ENCODE results near the gene SPAG6.
A peak's percentile ranks its signal among the peaks of the same experiment; 100 is the strongest.
"Not testable (repeated sequence)": the region's sequence is repeated elsewhere in the genome, so short reads cannot be mapped to it uniquely, and the experiment has no call there.

The SPAG6 gene

DNA sequence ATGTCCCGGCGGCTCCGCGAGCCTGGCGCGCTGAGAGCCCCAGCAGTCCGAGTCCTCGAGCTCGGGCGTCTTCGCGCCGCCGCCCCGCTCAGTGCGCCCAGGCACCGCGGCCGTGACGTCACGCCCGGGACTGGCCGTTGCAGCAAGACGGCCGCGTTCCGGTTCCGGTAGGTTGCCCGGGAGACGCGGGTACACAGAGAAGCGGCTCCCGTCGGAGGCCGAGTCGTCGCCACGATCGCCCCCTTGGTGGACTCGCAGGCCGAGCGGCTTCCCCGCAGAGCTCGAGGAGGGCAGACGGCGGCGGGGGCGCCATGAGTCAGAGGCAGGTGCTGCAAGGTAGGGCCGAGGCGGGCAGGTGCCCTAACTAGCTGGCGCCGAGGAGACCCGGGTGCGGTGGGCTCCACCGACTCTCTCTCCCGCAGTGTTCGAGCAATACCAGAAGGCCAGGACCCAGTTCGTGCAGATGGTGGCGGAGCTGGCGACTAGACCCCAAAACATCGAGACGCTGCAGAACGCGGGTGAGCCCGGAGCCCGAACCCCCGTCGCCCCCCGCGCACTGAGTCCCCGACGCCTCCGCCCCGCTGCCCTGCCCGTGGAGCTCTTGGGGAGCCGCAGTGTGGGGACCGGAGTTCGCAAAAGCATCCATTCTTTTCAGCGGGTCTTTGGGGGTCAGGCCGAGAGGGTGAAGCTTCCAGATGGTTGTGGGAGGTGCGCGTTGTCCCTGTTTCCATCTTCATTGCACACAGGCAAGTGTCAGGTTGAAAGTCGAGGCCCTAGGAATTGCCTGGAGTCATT lies at the start of gene SPAG6:
SPAG6 (plus strand) TSS at position 196 of the 795 bp plus-strand sequence; CDS start at position 312, 116 bp downstream.
- peak in 26 of 58 donors; percentile 8 to 72 (median 34) for DNase-seq

DNA sequence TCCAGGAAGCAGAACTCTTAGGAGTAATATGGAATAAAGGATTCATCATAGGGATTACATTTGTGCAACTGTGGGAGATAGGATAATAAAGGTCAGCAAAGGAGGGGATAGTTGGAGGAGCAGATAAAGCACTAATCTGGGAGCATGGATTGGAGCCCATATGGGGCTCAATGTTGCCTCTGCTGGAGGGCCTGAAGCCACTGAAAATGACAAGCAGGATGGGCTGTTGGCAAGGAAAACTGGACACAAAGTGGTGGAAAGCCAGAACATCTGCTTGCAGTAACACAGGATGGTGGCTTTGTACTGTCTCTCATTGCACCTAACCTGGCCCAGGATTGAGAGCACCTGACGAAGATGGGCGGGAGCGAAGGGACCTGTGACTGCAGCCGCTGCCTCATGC lies 44.1 kb upstream of the SPAG6 start:
- DNase-seq = no peak

DNA sequence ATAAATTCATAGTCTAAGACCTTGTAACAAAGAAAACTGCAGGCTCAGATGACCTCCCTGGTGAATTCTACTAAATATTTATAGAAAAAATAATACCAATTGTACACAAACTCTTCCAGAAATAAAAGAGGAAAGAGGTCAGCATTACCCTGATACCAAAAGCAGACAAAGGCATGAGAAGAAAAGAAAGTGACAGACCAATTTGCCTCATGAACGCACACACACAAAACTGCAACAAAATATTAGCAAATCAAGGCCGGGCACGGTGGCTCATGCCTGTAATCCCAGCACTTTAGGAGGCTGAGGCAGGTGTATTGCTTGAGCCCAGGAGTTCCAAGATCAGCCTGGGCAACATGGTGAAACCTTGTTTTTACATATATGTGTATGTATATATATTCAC lies 41.8 kb upstream of the SPAG6 start:
- no peak for DNase-seq

DNA sequence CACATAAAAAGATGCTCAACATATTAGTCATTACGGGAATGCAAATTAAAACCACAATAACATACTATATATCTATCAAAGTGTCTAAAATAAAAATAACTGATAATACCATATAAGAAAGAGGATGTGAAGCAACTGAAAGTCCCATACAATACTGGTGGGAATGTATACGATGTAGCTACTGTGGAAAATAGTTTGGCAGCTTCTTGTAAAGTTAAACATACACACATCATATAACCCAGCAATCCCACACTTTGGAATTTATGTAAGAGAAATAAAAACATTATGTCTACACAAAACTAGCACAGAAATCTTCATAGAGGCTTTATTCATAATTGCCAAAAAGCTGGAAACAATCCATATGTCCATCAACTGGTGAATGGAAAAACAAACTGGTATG lies 39.6 kb upstream of the SPAG6 start:
- no peak for DNase-seq

DNA sequence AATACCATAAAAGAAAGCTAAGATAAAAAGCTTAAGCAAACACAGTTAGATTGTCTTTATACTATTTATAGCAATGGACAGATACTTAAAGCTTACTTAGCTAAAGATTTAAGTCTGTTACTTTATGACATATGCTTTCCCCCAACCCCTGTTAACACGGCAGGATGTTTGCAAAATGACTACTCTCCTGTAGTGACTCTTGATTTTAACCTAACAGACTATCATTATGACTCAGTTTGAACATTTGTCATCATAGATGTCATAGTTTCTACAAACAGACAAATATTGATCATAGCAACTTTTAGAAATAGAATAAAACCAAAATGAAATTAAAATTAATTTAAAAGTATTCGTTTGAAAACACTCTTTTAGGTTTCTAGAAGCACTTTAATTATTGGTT lies 36.9 kb upstream of the SPAG6 start:
- no peak for DNase-seq

DNA sequence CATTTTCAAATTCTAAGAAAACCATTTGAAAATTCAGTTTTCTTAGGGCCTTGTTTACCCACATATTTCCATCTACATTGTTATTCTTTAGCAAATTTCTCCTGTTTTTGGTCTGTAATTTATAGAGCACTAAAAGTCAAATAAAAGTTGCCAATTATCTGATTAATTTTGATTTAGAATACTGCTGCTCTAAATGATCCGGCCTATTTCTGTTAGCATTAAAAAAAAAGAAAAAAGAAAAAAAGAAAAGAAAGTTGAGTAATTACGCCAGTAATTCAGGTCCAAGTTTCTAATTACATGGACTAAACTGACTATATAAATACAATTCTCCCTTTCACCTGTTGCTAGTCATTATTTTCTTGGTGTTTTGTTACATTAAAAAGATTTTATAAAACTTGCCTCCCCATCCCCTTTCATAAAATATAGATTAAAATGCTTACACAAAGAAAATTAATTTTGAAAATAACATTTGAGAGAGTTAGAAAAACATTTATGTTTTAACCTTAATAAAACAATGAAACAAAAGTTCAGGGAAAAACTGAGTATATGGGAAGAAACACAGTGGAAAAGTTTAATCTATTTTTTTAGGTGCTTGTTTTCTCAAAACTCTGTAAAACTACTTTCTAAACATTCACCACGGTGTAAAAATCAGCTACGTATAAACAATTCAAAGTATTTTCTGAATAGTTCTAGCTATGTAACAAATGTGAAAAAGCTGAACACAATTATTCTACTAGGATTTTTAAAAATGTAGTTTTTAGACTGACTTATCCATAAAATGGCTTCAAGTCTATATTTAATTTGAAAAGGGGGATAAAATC lies 35.9 kb upstream of the SPAG6 start:
- DNase-seq = no peak

DNA sequence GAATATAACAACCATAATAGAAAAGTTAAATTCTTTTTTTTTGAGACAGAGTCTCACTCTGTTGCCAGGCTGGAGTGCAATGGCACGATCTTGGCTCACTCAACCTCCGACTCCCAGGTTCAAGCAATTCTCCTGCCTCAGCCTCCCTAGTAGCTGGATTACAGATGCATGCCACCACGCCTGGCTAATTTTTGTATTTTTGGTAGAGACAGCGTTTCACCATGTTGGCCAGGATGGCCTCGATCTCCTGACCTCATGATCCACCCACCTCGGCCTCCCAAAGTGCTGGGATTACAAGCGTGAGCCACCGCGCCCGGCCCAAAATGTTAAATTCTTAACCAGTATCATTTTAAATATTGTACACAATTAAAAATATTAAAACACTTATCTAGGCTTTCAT lies 35.3 kb upstream of the SPAG6 start:
- DNase-seq = not testable (repeated sequence)

DNA sequence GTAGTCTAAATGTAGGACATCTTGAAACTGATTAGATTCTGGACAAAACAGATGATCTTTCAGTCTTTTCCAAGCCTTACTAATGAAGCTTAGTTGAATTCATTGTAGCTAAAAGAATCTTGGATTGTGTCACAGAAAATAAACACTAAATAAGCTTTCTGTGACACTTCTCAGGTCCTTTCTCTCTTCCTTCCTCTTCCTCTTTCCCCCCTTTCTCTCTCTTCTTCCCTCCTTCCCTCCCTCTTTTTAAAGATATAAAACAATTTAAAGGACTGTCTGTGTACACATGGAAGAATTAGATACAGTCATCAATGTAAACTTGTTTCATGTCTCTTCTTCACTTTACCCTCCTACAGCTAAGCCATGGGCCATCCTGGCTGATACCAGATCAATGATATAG lies 34.4 kb upstream of the SPAG6 start:
- DNase-seq = no peak

DNA sequence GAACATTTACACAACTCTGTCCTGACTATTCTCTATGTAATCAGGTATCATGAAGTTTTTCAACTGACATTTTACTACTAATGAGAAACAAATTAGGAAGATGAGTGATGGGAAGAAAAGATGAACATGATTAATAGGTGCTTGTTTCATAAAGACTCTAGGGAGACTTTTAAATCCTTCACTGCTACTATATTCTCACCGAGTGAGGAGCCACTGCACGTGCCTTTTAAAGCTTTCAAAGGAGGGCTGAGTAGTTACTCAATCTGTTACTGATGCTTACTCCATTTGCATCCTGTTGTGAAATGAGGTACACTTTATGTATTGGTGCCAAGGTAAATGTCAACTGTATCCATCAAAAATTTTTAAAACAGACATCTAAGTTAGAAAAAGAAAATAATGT lies 30.4 kb upstream of the SPAG6 start:
- no peak for DNase-seq

DNA sequence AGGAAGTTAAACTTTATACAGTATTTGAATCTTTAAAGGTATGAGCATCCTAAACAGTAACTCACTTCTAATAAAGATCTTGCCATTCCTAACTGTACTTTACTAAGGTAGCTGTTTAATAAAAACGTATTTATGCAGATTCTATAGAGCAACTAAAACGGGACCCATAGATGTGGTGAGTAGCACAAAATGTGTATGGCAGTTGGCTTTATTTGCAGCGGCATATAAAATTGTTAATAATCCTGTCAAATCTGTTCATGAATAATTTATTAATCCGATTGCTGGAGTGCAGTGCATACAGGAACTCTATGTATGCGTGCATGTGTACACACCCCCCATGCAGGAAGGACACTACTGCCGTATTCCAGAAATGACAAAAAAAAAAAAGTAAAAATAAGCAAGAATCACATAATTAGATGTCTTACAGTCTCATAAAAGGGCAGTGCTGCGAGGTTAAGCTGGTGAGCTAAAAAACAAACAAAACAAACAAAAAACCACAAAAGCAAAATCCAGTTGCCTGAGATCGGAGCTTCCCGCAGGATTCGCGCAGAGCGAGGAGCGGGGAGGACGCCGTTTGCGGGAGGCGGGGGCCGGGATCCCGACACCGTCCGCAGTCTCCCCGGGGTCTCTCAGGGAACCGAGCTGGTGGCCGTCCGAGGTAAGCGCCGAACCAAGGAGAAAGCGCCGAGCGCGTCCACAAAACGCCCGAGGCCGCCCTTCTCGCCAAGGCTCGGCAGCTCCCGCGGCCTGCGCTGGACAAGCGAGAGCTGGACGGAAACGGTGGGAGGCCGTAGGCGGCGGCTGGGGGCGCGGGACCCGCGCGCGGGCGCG lies 29.6 kb upstream of the SPAG6 start:
- peak in 4 of 58 donors; percentile 68 to 75 (median 72) for DNase-seq

DNA sequence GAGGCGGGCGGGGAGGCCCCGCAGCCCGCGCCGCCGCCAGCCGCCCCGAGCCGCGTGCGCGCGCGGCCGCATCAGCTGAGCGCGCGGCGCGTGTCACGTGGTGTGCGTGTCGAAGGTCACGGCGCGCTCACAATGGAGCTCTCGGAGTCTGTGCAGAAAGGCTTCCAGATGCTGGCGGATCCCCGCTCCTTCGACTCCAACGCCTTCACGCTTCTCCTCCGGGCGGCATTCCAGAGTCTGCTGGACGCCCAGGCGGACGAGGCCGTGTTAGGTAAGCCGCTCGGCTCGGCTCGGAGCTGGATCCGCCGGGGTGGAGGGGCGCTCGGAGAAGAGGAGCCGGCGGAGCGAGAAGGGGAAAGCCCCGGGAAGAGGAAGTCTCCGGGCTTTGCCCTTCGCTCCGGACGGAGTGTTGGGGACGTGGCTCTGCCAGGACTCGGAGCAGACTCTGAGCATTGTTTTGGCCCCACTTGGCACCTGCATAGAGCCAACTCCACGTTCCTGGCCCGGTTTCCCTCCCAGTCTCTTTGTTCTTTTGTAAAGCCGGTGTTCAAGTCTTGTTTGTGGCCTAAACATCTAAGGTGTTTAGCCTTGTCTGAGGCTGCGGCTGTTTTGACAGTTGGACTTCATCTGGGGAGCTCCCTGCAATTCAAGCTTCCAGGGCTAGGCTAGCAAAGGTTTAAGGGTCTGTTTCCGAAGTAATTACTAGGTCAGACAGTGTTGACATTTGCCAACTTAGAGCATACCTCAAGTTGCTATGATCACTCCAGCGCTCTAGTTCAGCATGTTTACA lies 28.8 kb upstream of the SPAG6 start, which contains the start of gene COMMD3:
COMMD3 (plus strand) TSS at position 103 of the 790 bp plus-strand sequence; CDS start at position 133, 30 bp downstream.
- DNase-seq = peak in 57 of 58 donors; percentile 20 to 91 (median 84)

DNA sequence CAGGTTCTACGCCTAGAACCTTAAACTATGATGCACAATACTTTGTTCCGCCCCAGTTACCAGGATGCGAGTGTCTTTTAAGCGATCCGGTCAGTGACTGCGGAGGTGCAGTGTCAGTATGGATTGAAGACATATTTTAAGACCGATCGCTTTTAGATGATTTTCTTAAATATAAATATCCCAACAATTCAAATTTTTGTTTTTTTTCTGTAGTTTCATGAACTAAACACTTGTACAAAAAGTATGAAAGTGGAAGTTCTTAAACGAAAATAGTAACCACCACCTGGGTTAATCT lies 28.3 kb upstream of the SPAG6 start:
- peak in 1 of 58 donors; percentile 36 for DNase-seq

DNA sequence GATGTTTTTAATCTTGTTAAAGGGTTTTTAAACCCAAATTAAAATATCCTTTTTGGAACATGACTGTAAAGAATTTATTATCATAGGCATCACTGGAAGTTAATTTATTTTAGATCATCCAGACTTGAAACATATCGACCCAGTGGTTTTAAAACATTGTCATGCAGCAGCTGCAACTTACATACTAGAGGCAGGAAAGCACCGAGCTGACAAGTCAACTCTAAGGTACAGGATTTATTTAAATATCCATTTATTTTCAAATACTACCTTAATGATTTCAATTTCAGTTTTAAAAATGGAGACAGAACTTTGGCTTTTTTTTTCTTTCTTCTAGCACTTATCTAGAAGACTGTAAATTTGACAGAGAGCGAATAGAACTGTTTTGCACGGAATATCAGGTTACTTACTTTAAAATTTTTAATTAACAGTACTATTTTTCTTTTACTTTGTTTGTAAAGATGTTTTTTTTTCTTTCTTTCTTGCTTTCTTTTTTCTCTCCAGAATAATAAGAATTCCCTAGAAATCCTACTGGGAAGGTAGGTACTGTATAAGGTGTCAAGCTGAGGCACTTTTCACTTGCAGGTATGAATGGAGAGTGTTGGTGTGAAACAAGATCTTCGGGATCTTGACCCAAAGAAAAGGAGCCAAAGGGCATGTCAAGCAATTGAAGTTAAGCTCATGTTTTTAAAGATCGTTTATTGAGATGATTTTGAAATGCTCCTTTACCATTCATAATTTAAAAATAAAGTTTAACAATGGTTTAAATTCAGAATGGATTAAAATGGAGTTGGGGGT lies 27.3 kb upstream of the SPAG6 start:
- no peak for DNase-seq

DNA sequence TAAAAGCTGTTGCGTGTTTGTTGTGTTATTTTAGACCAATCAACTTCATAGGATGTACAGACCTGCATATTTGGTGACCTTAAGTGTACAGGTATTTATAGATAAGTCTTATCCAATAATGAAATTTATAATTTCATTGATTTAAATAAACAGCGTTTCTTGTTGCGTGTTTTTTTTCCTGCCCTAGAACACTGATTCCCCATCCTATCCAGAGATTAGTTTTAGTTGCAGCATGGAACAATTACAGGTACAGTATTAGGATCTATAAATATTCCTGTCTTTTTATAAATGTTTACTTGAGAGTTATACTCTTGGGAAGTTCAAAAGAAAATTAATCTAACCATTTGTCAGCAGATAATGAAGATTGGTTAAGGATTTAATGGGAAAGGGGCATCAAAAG lies 26.5 kb upstream of the SPAG6 start:
- DNase-seq = no peak

DNA sequence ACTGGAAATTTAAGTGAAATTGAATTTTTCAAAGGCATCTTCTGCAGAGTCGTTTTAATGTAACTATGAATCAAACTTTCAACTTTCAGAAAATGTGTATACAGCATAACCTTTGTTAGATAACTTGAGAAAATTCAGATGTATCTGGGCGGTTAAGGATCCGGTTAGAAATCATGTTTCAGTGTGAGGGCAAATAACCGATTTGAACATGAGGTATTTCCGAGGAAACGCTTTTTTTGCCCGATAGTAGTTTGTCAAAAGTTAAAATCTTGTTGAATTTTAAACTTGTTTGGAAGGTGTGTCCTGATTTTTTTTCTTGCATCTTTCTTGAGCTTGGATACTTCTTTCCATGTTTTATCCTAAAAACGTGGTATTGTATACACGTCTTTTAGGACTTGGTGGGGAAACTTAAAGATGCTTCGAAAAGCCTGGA lies 25.7 kb upstream of the SPAG6 start:
- no peak for DNase-seq

DNA sequence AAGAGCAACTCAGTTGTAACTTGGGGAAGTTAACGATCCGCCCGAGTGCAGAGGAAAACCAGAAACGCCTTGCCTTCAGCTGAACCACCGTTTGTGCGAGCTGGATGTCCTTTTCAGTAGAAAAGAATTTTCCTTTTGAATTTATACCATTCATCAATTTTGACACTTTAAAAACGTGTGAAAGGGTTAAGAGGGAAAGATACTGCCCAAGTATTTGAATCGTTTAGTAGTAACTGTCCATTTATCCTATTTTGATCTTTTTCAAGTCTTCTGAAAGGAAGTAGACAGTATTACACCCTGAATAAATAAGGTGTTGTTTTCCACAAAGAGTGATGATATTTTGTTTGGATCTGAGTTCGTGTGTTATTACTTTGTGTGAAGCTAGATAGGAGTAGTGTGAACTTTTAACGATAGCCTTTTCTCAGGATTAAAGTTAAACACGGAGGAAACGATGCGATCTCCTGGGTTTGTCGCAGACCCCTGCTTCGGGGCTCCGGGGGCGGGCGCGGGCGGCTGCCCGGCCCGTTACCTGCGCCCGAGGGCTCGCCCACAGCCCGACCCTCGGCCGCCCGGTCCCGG lies 25.2 kb upstream of the SPAG6 start:
- DNase-seq = peak in 1 of 58 donors; percentile 5

DNA sequence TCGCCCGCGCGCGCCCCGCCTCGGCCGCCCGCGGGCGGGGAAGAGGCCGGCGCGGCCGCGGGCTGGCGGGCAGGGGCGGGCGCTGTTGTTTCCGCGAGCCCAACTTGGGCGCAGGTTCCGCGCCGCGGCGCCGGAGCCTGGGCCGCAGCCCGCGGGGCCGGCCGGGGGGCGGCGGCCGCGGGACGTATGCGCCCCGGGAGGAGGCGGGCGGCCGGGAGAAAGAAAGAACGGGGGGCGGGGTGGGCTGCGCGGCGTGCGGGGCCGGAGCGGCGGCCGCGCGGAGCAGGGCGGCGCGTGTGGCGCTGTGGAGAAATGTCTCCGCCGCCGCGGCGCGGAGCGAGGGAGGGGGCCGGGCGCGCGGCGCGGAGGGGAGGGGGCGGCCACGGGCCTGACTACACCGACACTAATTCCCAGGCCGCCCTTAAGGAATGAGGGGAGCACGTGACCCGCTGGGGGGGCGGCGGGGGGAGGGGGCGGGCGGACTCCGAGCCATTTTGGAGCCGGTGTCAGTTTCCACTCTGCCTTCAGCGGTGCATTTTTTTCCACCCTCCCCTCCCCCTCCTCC lies 24.6 kb upstream of the SPAG6 start, which contains the start of gene BMI1:
BMI1 (plus strand) TSS at position 509 of the 565 bp plus-strand sequence. CDS start 5,351 bp downstream, outside the sequence.
- DNase-seq = peak in 53 of 58 donors; percentile 16 to 91 (median 80)

DNA sequence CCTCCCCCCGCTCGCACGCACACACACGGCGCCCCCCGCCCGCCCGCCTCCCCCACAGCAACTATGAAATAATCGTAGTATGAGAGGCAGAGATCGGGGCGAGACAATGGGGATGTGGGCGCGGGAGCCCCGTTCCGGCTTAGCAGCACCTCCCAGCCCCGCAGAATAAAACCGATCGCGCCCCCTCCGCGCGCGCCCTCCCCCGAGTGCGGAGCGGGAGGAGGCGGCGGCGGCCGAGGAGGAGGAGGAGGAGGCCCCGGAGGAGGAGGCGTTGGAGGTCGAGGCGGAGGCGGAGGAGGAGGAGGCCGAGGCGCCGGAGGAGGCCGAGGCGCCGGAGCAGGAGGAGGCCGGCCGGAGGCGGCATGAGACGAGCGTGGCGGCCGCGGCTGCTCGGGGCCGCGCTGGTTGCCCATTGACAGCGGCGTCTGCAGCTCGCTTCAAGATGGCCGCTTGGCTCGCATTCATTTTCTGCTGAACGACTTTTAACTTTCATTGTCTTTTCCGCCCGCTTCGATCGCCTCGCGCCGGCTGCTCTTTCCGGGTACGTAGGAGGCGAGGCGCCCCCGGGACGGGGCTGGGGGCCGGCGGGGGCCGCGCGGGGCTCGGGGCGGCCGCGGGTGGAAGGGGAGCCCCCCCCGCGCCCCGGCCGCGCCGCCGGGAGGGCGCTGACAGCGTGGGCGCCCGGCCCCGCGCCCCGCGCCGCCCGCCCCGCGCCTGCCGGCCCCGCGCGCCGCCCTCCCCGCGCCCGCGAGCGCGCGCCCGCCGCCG lies 24.0 kb upstream of the SPAG6 start:
- peak in 42 of 58 donors; percentile 21 to 87 (median 68) for DNase-seq

All from anterior cingulate cortex (tissue), 58 donors.